Mesendoderm (in vitro differentiated cells): ENCODE results near the gene SECISBP2L.

Source experiments
- DNase-seq: peaks from one replicate; pipeline ENCODE4 v3.0.0; 2013
- H2AK5ac ChIP-seq: 2 replicates; pipeline ENCODE4 v1.6.1; 2013; ENCODE audit warnings: low read length, inconsistent platforms
- H2BK120ac ChIP-seq: 2 replicates; pipeline ENCODE4 v1.6.1; 2013; ENCODE audit warnings: low read depth, mild to moderate bottlenecking, low read length, moderate library complexity, mixed read lengths
- H2BK15ac ChIP-seq: replicated peaks from 2 replicates; pipeline ENCODE4 v1.6.1; 2013; ENCODE audit warnings: low read depth, mild to moderate bottlenecking, moderate library complexity
- H2BK5ac ChIP-seq: 2 replicates; pipeline ENCODE4 v1.6.1; 2013; ENCODE audit warnings: low read length, inconsistent platforms
- H3K18ac ChIP-seq: 2 replicates; pipeline ENCODE4 v1.6.1; 2013; ENCODE audit warnings: mild to moderate bottlenecking, low read length, mixed read lengths
- H3K23ac ChIP-seq: one replicate; pipeline ENCODE4 v1.6.1; 2013; ENCODE audit warnings: low read length
- H3K27ac ChIP-seq: 2 replicates; pipeline ENCODE4 v1.5.1; 2013; ENCODE audit warnings: low read depth, mild to moderate bottlenecking, inconsistent platforms, low read length, moderate library complexity
- H3K27me3 ChIP-seq: 2 replicates; pipeline ENCODE4 v1.6.1; 2013; ENCODE audit warnings: low read length, control low read depth, mild to moderate bottlenecking, inconsistent platforms; ENCODE audit not compliant: insufficient read depth, poor library complexity
- H3K36me3 ChIP-seq: 2 replicates; pipeline ENCODE4 v1.6.1; 2013; ENCODE audit warnings: low read length, inconsistent platforms; ENCODE audit not compliant: control insufficient read depth, insufficient read depth
- H3K4ac ChIP-seq: one replicate; pipeline ENCODE4 v1.6.1; 2013; ENCODE audit warnings: low read depth, mild to moderate bottlenecking, low read length, moderate library complexity
- H3K4me1 ChIP-seq: 2 replicates; pipeline ENCODE4 v1.6.1; 2013; ENCODE audit warnings: low read depth, low read length, inconsistent platforms; ENCODE audit not compliant: control insufficient read depth
- H3K4me2 ChIP-seq: 2 replicates; pipeline ENCODE4 v1.6.1; 2013; ENCODE audit warnings: low read length
- H3K4me3 ChIP-seq: 2 replicates; pipeline ENCODE4 v1.5.1; 2013; ENCODE audit warnings: mild to moderate bottlenecking, low read length
- H3K56ac ChIP-seq: one replicate; pipeline ENCODE4 v1.6.1; 2013; ENCODE audit warnings: low read length
- H3K79me1 ChIP-seq: 2 replicates; pipeline ENCODE4 v1.6.1; 2013; ENCODE audit warnings: low read length, inconsistent platforms
- H3K79me2 ChIP-seq: 2 replicates; pipeline ENCODE4 v1.6.1; 2013; ENCODE audit warnings: mild to moderate bottlenecking, low read length; ENCODE audit not compliant: control insufficient read depth, insufficient read depth
- H3K9ac ChIP-seq: 2 replicates; pipeline ENCODE4 v1.6.1; 2013; ENCODE audit warnings: low read length, inconsistent platforms
- H4K5ac ChIP-seq: one replicate; pipeline ENCODE4 v1.6.1; 2013; ENCODE audit warnings: low read length
- H4K8ac ChIP-seq: one replicate; pipeline ENCODE4 v1.6.1; 2013; ENCODE audit warnings: low read depth, mild to moderate bottlenecking, control low read depth, low read length, moderate library complexity
- WGBS: extraction: QIAGEN DNeasy Blood & Tissue Kit; methylation state at CpG from one replicate; pipeline ENCODE4 v1.1.7; 2013; ENCODE audit warnings: low lambda C conversion rate, missing lambda C conversion rate; ENCODE audit not compliant: insufficient coverage; ENCODE audit errors: extremely low coverage; 5-methylcytosine and 5-hydroxymethylcytosine counted together

Gene SECISBP2L

DNA sequence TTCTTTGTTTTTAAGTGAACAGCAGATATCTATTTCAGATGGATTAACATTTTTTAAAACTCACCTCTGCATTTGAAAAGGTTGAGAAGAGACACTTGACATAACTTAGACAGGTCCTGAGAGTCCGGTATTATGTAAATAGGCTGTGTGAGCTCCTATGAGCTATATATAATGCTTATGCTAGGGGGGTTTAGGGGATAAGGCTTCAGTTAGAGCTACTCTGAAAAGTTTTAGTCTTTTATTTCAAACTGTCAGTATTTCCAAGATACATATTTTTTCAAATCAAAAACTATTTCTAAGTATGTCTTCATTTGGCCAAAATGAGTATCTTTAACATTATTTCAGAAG is 99.4 kb downstream of the SECISBP2L start:
- H3K79me1 ChIP-seq: no peaks in the 10 kb centered on the region
- no peak overlapping the region for H4K5ac ChIP-seq
- H3K27me3 ChIP-seq: no peaks in the 10 kb centered on the region
- H2BK120ac ChIP-seq: no peak overlapping the region
- no peak overlapping the region for H3K18ac ChIP-seq
- H4K8ac ChIP-seq: no peak overlapping the region
- no peak overlapping the region for H2BK15ac ChIP-seq
- no peaks in the 10 kb centered on the region for H3K79me2 ChIP-seq
- H3K56ac ChIP-seq: no peak overlapping the region
- no CpG with 5 or more reads among the region's 1 CpG for WGBS
- no peak overlapping the region for H2BK5ac ChIP-seq
- H2AK5ac ChIP-seq: no peak overlapping the region
- no peak overlapping the region for H3K4me3 ChIP-seq
- no peak overlapping the region for H3K27ac ChIP-seq
- no peak overlapping the region for H3K4me2 ChIP-seq
- H3K23ac ChIP-seq: no peak overlapping the region
- DNase-seq: no peak
- no peaks in the 10 kb centered on the region for H3K4me1 ChIP-seq
- H3K36me3 ChIP-seq: no peaks in the 10 kb centered on the region
- H3K9ac ChIP-seq: no peak overlapping the region
- H3K4ac ChIP-seq: no peak overlapping the region

DNA sequence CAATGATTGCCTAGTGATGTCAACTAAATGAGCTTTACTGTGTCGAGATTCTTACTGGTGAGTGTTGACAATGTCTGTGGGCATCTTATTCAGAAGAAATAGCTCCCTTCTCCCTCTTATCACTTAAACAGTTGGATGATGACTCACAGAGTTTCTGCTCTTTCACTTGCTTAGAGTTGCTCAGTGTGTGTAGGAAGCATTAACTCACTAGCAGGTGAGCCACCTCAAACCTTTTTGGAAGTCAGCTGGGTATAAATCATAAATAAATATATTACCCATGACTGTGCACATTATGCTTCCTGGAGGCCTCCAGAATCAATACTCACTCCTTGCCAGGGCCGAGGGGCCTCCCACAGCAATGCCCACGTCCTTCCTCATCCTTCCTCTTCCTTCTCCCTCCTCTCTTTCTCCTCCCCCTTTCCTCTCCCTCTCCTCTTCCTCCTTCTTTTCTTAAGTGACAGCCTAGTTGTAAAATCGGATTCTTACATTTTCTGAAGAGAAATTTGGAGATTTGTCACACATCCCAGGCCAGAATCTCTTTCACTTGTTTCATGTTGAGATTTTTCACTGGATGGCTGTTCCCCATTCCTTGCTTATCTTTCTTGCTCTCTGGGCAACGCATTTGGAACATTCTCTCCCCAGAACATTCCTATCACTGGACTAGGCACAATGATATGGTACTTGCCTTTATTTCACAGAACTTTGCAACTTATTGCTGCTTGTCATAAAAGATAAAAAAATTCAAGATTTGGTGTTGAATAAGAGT is 100.0 kb downstream of the SECISBP2L start:
- Histone ChIP-seq H3K4me2 (no peak overlapping the region), H2BK120ac (no peak overlapping the region), H3K79me2 (no peaks in the 10 kb centered on the region), H3K79me1 (no peaks in the 10 kb centered on the region), H3K4me3 (no peak overlapping the region), H3K56ac (no peak overlapping the region), H3K23ac (no peak overlapping the region), H2BK15ac (no peak overlapping the region), H2BK5ac (no peak overlapping the region), H3K18ac (no peak overlapping the region), H4K5ac (no peak overlapping the region), H3K4me1 (no peaks in the 10 kb centered on the region), H3K4ac (no peak overlapping the region), H3K36me3 (no peaks in the 10 kb centered on the region), H4K8ac (no peak overlapping the region), H3K27me3 (no peaks in the 10 kb centered on the region), H2AK5ac (no peak overlapping the region), H3K27ac (no peak overlapping the region), H3K9ac (no peak overlapping the region)
- DNase-seq: peak; percentile 28
- no CpG with 5 or more reads among the region's 5 CpGs for WGBS

DNA sequence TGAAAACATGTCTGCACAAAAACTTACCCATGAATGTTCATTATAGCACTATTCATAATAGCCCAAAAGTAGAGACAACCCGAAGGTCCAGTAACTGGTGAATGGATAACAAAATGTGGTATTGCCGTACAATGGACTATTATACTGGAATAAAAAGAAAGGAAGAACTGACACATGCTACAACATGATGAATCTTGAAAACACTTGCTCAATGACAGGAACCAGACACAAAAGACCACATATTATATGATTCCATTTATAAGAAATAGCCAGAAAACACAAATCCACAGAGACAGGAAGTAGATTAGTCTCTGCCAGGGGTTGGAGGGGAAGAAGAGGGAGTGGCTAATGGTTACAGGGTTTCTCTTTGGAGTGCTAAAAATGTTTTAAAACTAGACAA is 100.9 kb downstream of the SECISBP2L start:
- no peak overlapping the region for H2AK5ac ChIP-seq
- H2BK5ac ChIP-seq: no peak overlapping the region
- H3K23ac ChIP-seq: no peak overlapping the region
- H4K5ac ChIP-seq: no peak overlapping the region
- no peak overlapping the region for H3K4me2 ChIP-seq
- no CpG with 5 or more reads among the region's 2 CpGs for WGBS
- H3K56ac ChIP-seq: no peak overlapping the region
- H3K18ac ChIP-seq: no peak overlapping the region
- no peaks in the 10 kb centered on the region for H3K79me2 ChIP-seq
- no peak overlapping the region for H3K9ac ChIP-seq
- no peaks in the 10 kb centered on the region for H3K4me1 ChIP-seq
- H3K27me3 ChIP-seq: no peaks in the 10 kb centered on the region
- no peak overlapping the region for H2BK15ac ChIP-seq
- no peak overlapping the region for H3K4me3 ChIP-seq
- no peaks in the 10 kb centered on the region for H3K79me1 ChIP-seq
- H3K36me3 ChIP-seq: no peaks in the 10 kb centered on the region
- H2BK120ac ChIP-seq: no peak overlapping the region
- H3K27ac ChIP-seq: no peak overlapping the region
- no peak overlapping the region for H3K4ac ChIP-seq
- no peak overlapping the region for H4K8ac ChIP-seq
- DNase-seq: no peak

DNA sequence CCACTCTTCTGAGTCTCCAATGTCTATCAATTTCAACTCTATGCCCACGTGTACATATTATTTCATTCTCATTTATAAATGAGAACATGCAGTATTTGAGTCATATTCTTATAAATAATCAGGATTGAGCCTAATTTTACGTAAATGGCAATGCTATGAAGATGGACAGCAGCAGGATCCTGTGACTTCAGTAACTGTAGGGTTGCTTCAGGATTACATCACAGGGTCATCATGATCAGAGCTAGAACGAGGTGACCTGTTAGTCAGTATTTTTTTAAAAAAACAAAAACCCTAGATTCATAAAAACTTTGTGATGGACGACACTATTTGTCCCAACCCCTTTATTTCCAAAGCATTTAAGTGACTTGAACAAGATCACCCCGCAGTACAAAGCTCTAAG is 104.3 kb downstream of the SECISBP2L start:
- H4K5ac ChIP-seq: no peak overlapping the region

DNA sequence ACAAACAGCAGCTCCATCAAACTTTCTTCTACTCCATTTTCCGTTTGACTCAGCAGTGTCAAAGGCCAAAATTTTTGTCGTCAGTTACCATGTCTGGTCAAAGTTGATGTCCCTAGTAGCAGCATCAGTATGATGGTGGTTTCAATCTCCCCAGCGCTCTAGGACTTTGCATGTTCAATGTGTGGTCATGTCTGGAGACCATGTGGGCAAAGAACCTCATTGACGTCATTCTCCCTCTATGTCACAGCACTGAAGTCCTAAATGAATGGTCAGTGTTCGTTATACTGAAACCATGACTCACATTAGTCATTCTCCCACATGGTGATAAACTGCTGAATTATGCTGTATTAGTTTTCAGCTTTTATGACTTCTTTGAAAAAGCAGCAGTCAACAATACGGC is 105.7 kb downstream of the SECISBP2L start:
- Histone ChIP-seq H2AK5ac (no peak overlapping the region), H3K4me2 (no peak overlapping the region), H3K36me3 (no peaks in the 10 kb centered on the region), H3K4me3 (no peak overlapping the region), H2BK5ac (no peak overlapping the region), H4K5ac (no peak overlapping the region), H3K4me1 (no peaks in the 10 kb centered on the region), H3K27ac (no peak overlapping the region), H2BK15ac (no peak overlapping the region), H3K56ac (no peak overlapping the region), H3K9ac (no peak overlapping the region), H3K79me1 (no peaks in the 10 kb centered on the region), H2BK120ac (no peak overlapping the region), H3K79me2 (no peaks in the 10 kb centered on the region), H3K27me3 (no peaks in the 10 kb centered on the region), H4K8ac (no peak overlapping the region), H3K18ac (no peak overlapping the region), H3K23ac (no peak overlapping the region), H3K4ac (no peak overlapping the region)
- no peak for DNase-seq
- WGBS: no CpG with 5 or more reads among the region's 6 CpGs

More for the DNA sequence above, 104.3 kb downstream of the SECISBP2L start:
- H3K4ac ChIP-seq: no peak overlapping the region
- no peaks in the 10 kb centered on the region for H3K27me3 ChIP-seq
- no peak overlapping the region for H3K9ac ChIP-seq
- no peak overlapping the region for H2BK5ac ChIP-seq
- H2BK120ac ChIP-seq: no peak overlapping the region
- H3K4me2 ChIP-seq: no peak overlapping the region
- no peak overlapping the region for H3K23ac ChIP-seq
- H3K4me1 ChIP-seq: no peaks in the 10 kb centered on the region
- no peak overlapping the region for H3K18ac ChIP-seq
- no peak overlapping the region for H2AK5ac ChIP-seq
- H3K4me3 ChIP-seq: no peak overlapping the region
- H3K56ac ChIP-seq: no peak overlapping the region
- H2BK15ac ChIP-seq: no peak overlapping the region
- H4K8ac ChIP-seq: no peak overlapping the region
- no peak overlapping the region for H3K27ac ChIP-seq
- no peaks in the 10 kb centered on the region for H3K79me2 ChIP-seq
- H3K79me1 ChIP-seq: no peaks in the 10 kb centered on the region
- DNase-seq: no peak
- WGBS: 100% methylated on average over 1 of the region's 5 CpGs
- H3K36me3 ChIP-seq: no peaks in the 10 kb centered on the region

DNA sequence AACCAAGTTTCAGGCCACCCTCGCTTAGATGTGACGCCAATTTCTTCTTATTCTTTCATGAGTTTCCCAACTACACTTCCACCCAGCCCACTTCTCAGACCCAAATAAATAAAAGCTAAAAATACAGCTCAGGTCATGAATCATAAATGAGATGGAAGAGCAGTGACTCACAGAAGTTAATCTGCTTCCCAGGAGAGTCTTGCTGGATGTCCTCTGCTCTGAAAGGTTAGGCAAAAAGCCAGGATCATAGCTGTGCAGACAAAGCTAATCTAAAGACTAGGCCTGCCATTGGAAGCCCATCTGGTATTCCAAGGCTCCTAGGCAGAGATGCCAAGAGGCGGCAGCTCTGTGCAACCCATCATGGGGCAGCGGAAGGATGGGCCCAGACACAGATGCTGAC is 106.6 kb downstream of the SECISBP2L start:
- Histone ChIP-seq H3K4me2 (no peak overlapping the region), H2BK15ac (no peak overlapping the region), H3K9ac (no peak overlapping the region), H2BK5ac (no peak overlapping the region), H3K79me1 (no peaks in the 10 kb centered on the region), H2AK5ac (no peak overlapping the region), H3K18ac (no peak overlapping the region), H4K8ac (no peak overlapping the region), H3K23ac (no peak overlapping the region), H3K36me3 (no peaks in the 10 kb centered on the region), H3K4ac (no peak overlapping the region), H3K56ac (no peak overlapping the region), H4K5ac (no peak overlapping the region), H3K4me3 (no peak overlapping the region), H3K79me2 (no peaks in the 10 kb centered on the region), H3K27ac (no peak overlapping the region), H3K27me3 (no peaks in the 10 kb centered on the region), H3K4me1 (no peaks in the 10 kb centered on the region), H2BK120ac (no peak overlapping the region)
- no CpG with 5 or more reads among the region's 4 CpGs for WGBS
- no peak for DNase-seq
